ENCODE measurements around the gene TAS1R3. TPM values are rescaled to one million over a fixed set of nuclear protein-coding genes. Genes with fewer than 3 reads are reported as not detected.

TAS1R3 gene
- total RNA-seq, 2 experiments from 2014 or later: 0.13 to 0.14 TPM

GRCh38 chr1:1287288-1288110 is 43.6 kb upstream of the TAS1R3 start:
- peaks cover 3% of the 10 kb centered on the region for H3K4me1 Mint-ChIP-seq (ENCODE audit: low read depth)
- no peak overlapping the region for H3K4me3 Mint-ChIP-seq
- H3K27ac Mint-ChIP-seq: no peak overlapping the region
- no peak for DNase-seq
- intact Hi-C loops (cut with micrococcal nuclease): no loop called here
- H3K36me3 Mint-ChIP-seq (ENCODE audit: low read depth): no peaks in the 10 kb centered on the region
- H3K27me3 Mint-ChIP-seq: no peaks in the 10 kb centered on the region
- ATAC-seq: no peak
- no peak for TF ChIP-seq CTCF (IDR thresholded peaks at IDR 0.05)
- no peaks in the 10 kb centered on the region for H3K9me3 Mint-ChIP-seq
- ChIA-PET POLR2A (interaction anchor here (1.0 to 1.3 kb wide), 2 partner anchors 9 to 12 kb away, joined by 3 read pairs; no protein-coding TSS in a partner anchor), CTCF (interaction anchor here (1.0 to 1.2 kb wide), 2 partner anchors 8 to 165 kb away, joined by 3 to 4 read pairs; no protein-coding TSS in a partner anchor)

GRCh38 chr1:1290238-1290731 is 40.8 kb upstream of the TAS1R3 start:
- DNase-seq (peak; percentile 76), ATAC-seq (peak; percentile 71)
- peak; percentile 36 for TF ChIP-seq CTCF (IDR thresholded peaks at IDR 0.05)
- Mint-ChIP-seq H3K27me3 (no peaks in the 10 kb centered on the region), H3K27ac (no peak overlapping the region), H3K36me3 (ENCODE audit: low read depth) (no peaks in the 10 kb centered on the region), H3K4me1 (ENCODE audit: low read depth) (peaks cover 2% of the 10 kb centered on the region), H3K4me3 (no peak overlapping the region), H3K9me3 (no peaks in the 10 kb centered on the region)
- intact Hi-C loops (cut with micrococcal nuclease): no loop called here
- ChIA-PET CTCF (interaction anchor here (0.9 to 3.2 kb wide), 6 partner anchors 12 to 306 kb away, joined by 3 to 37 read pairs (median 10); no protein-coding TSS in a partner anchor), POLR2A (interaction anchor here (0.6 kb wide), 1 partner anchor 333 kb away, joined by 3 read pairs; no protein-coding TSS in a partner anchor)

- ATAC-seq: no peak
These were observed 40.0 kb upstream of the TAS1R3 start for GRCh38 chr1:1291023-1291528.

GRCh38 chr1:1291548-1292441 is 39.3 kb upstream of the TAS1R3 start:
- Mint-ChIP-seq H3K36me3 (ENCODE audit: low read depth) (no peaks in the 10 kb centered on the region), H3K4me3 (no peak overlapping the region), H3K4me1 (ENCODE audit: low read depth) (peaks cover 2% of the 10 kb centered on the region), H3K27me3 (no peaks in the 10 kb centered on the region), H3K27ac (no peak overlapping the region), H3K9me3 (no peaks in the 10 kb centered on the region)
- ChIA-PET CTCF (interaction anchor here (0.7 to 3.2 kb wide), 13 partner anchors 9 to 308 kb away, joined by 3 to 37 read pairs (median 4); no protein-coding TSS in a partner anchor), POLR2A (interaction anchor here (0.8 to 1.2 kb wide), 2 partner anchors 18 to 171 kb away, joined by 3 read pairs; partner anchors contain the start of gene UBE2J2)
- ATAC-seq: peak; percentile 87
- TF ChIP-seq CTCF (IDR thresholded peaks at IDR 0.05): peak; percentile 69
- intact Hi-C loops (cut with micrococcal nuclease): no loop called here
- peak; percentile 84 for DNase-seq

More at GRCh38 chr1:1291023-1291528, 40.0 kb upstream of the TAS1R3 start:
- peaks cover 2% of the 10 kb centered on the region for H3K4me1 Mint-ChIP-seq (ENCODE audit: low read depth)
- no peaks in the 10 kb centered on the region for H3K36me3 Mint-ChIP-seq (ENCODE audit: low read depth)
- intact Hi-C loops (cut with micrococcal nuclease): no loop called here
- TF ChIP-seq CTCF (IDR thresholded peaks at IDR 0.05): no peak
- ChIA-PET POLR2A (interaction anchor here (0.8 kb wide), 1 partner anchor 170 kb away, joined by 3 read pairs; no protein-coding TSS in a partner anchor), CTCF (interaction anchor here (1.0 to 3.2 kb wide), 9 partner anchors 9 to 307 kb away, joined by 3 to 37 read pairs (median 7); no protein-coding TSS in a partner anchor)
- no peak overlapping the region for H3K4me3 Mint-ChIP-seq
- no peaks in the 10 kb centered on the region for H3K9me3 Mint-ChIP-seq
- H3K27ac Mint-ChIP-seq: no peak overlapping the region
- no peaks in the 10 kb centered on the region for H3K27me3 Mint-ChIP-seq
- no peak for DNase-seq
